K562 (cell line): ENCODE measurements around the gene LILRA5.
"Not testable (repeated sequence)": the region's sequence is repeated elsewhere in the genome, so short reads cannot be mapped to it uniquely, and the experiment has no call there.

ENCODE experiments used
- ELF1 ChIP-seq: fragments of 200-800 bp; sonication (Bioruptor generic); IDR thresholded peaks from 2 replicates; pipeline ENCODE4 v1.6.1; 2016; ENCODE audit warnings: missing genetic modification characterization, missing compliant biosample characterization
- POLR2B ChIP-seq: fragments of 450-650 bp; IDR thresholded peaks from 2 replicates; pipeline ENCODE4 v1.6.1; 2018; ENCODE audit warnings: low read depth; ENCODE audit not compliant: partially characterized antibody
- U2AF1 ChIP-seq: fragments of 200-400 bp; formaldehyde crosslinking; optimal IDR thresholded peaks from 2 replicates; pipeline ENCODE3; 2017; ENCODE audit warnings: mild to moderate bottlenecking, low read depth, low read length, moderate library complexity
- ZNF274 ChIP-seq: IDR thresholded peaks from 2 replicates; pipeline ENCODE4 v1.6.1; 2011; ENCODE audit warnings: low read depth, mild to moderate bottlenecking, low read length, moderate library complexity, borderline replicate concordance
- ZNF717 ChIP-seq: fragments of 250-450 bp; sonication (Bioruptor Pico); IDR thresholded peaks from 2 replicates; pipeline ENCODE4 v1.5.0; 2021

DNA sequence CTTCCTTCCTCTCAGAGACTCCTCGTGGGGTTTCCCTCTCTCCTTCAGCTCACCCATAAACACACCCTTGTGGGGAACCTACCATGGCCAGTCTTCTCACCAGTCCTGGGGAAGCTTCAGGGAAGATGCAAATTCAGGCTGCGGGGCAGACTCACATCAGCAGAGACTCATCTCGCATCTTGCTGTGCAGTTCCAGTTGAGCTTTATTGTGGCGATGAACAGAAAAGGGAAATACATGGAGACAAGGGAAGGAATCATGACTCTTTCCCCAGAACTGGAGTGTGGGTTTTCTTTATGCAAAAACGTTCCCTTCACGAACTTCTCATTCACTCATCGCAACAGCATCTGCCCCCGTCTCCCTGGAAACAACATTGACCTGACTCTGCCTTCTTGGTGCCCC is 23.8 kb downstream of the LILRA5 start:
- not testable (repeated sequence) for TF ChIP-seq ELF1 (tag); POLR2B; ZNF274; ZNF717 (CRISPR knock-in tag); U2AF1
